WI38 (cell line): ENCODE measurements around the gene TSPAN11.

Source experiments
- H3K4me3 ChIP-seq: 2 replicates; pipeline ENCODE4 v1.5.1; 2011; ENCODE audit warnings: low read depth, mild to moderate bottlenecking, control low read depth, low read length
- TF ChIP-seq, protein P1 (sequence below): IDR thresholded peaks from 2 replicates; pipeline ENCODE4 v1.5.1; 2012; ENCODE audit warnings: low read depth, mild to moderate bottlenecking, control low read depth, low read length

Gene TSPAN11

GRCh38 chr12:30959110-30959710, 32.7 kb downstream of the TSPAN11 start:
- TF ChIP-seq, protein P1, sequence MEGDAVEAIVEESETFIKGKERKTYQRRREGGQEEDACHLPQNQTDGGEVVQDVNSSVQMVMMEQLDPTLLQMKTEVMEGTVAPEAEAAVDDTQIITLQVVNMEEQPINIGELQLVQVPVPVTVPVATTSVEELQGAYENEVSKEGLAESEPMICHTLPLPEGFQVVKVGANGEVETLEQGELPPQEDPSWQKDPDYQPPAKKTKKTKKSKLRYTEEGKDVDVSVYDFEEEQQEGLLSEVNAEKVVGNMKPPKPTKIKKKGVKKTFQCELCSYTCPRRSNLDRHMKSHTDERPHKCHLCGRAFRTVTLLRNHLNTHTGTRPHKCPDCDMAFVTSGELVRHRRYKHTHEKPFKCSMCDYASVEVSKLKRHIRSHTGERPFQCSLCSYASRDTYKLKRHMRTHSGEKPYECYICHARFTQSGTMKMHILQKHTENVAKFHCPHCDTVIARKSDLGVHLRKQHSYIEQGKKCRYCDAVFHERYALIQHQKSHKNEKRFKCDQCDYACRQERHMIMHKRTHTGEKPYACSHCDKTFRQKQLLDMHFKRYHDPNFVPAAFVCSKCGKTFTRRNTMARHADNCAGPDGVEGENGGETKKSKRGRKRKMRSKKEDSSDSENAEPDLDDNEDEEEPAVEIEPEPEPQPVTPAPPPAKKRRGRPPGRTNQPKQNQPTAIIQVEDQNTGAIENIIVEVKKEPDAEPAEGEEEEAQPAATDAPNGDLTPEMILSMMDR: no peak

DNA sequence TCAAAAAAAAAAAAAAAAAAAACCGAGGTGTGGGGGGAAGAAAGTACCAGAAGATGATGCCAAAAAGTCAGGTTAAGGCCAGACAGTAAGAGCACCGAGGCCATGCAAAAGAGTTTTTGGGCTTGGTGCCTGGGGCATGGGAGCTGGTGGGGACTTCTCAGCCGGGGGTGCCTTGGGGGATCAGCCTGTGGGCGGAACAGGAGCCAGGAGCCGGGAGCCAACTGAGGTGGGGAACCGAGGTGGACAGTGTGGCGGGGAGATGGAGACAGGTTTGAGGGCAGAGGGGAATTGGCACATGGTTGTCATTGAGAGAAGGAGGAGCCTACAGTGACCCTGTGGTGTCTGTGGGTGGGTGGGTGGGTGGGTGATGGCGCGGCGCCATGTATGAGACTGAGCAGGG, 33.2 kb downstream of the TSPAN11 start:
- TF ChIP-seq, protein P1: no peak
- no peak overlapping the region for H3K4me3 ChIP-seq

More at GRCh38 chr12:30959110-30959710, 32.7 kb downstream of the TSPAN11 start:
- H3K4me3 ChIP-seq: no peak overlapping the region

GRCh38 chr12:30961030-30961429, 34.5 kb downstream of the TSPAN11 start:
- TF ChIP-seq, protein P1: no peak
- H3K4me3 ChIP-seq: no peak overlapping the region

DNA sequence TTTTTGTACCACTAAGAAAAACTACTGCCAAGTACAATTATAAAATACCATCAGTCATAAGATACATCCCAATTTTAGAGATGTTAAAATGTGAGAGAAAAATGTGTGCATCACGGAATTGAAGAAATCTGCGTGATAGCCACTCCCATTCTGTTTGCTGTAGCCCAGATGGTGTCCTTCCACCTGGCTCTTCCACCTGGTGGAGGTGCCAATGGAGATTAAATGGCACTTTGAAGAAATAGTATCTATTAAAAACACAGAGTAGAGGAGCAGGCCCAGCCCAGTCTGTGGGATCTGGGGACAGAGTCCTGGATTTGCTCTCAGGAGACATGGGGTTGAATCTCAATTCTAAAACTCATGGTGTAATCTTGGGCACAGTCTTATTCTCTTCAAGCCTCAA, 35.5 kb downstream of the TSPAN11 start:
- no peak overlapping the region for H3K4me3 ChIP-seq
- TF ChIP-seq, protein P1: no peak

- TF ChIP-seq, protein P1: no peak
- H3K4me3 ChIP-seq: no peak overlapping the region
Observed at GRCh38 chr12:30963709-30964564, 37.4 kb downstream of the TSPAN11 start.

- H3K4me3 ChIP-seq: no peak overlapping the region
- TF ChIP-seq, protein P1: no peak
Observed at GRCh38 chr12:30964896-30965612, 38.5 kb downstream of the TSPAN11 start.
